Prostate gland (tissue), 2 donors: ENCODE data around the gene CITED2. TPM values are rescaled to one million over a fixed set of nuclear protein-coding genes. Genes with fewer than 3 reads are reported as not detected.
A peak's percentile ranks its signal among the peaks of the same experiment; 100 is the strongest.

Source experiments
- DNase-seq: peaks from one replicate; pipeline ENCODE4 v3.0.0-alpha.2; 2019; ENCODE audit warnings: low spot score
- H3K27ac ChIP-seq, 2 donors: fragments of 200-600 bp; sonication (generic); 2 replicates each; pipeline ENCODE4 v1.5.1; 2017 to 2019
- H3K27me3 ChIP-seq: fragments of 200-600 bp; sonication (generic); replicated peaks from 2 replicates; pipeline ENCODE4 v1.5.1; 2019; ENCODE audit not compliant: insufficient read depth
- H3K36me3 ChIP-seq, 2 donors: fragments of 200-600 bp; sonication (generic); 1 replicate in 1 of 2; 2 replicates in 1 of 2; pipeline versions ENCODE4 v1.5.1 to v1.8.1; 2017 to 2019
- H3K4me1 ChIP-seq: fragments of 200-600 bp; sonication (generic); replicated peaks from 2 replicates; pipeline ENCODE4 v1.5.1; 2019
- H3K4me3 ChIP-seq, 2 donors: fragments of 200-600 bp; sonication (generic); 2 replicates each; pipeline ENCODE4 v1.5.1; 2017 to 2019
- H3K9me3 ChIP-seq: fragments of 200-600 bp; sonication (generic); 2 replicates; pipeline ENCODE4 v1.5.1; 2017
- CTCF ChIP-seq, 4 experiments: fragments of 200-600 bp in 2 of 4; fragments of 450-650 bp in 2 of 4; sonication (generic) in 2 of 4; IDR thresholded peaks; 1 replicate in 3 of 4; 2 replicates in 1 of 4; pipeline ENCODE4 v1.5.1; 2016 to 2019; ENCODE audit warnings: antibody characterized with exemption in 4 of 4, mild to moderate bottlenecking in 2 of 4, moderate library complexity in 2 of 4
- POLR2A ChIP-seq: fragments of 450-650 bp; IDR thresholded peaks from one replicate; pipeline ENCODE4 v1.6.1; 2016; ENCODE audit warnings: antibody characterized with exemption, mild to moderate bottlenecking
- POLR2AphosphoS5 ChIP-seq: sonication (generic); formaldehyde crosslinking; IDR thresholded peaks from one replicate; pipeline ENCODE4 v1.6.1; 2017; ENCODE audit warnings: antibody characterized with exemption
- WGBS: methylation state at CpG from one replicate; pipeline ENCODE4 v1.1.5; 2018; 5-methylcytosine and 5-hydroxymethylcytosine counted together
- intact Hi-C: fragments of 100-400 bp; cut with DNase I; formaldehyde crosslinking; loops from one replicate; pipeline ENCODE4 v1.14.2; 2022
- total RNA-seq, 2 donors: library from RNA; depleted of rRNA; stranded (reverse); fragments of >200 nt; gene quantifications; one replicate each; pipeline ENCODE4 v1.1.0, GENCODE V29; 2016

CITED2 gene
- total RNA-seq, 2 donors from 2014 or later, result 117 to 149 TPM

DNA sequence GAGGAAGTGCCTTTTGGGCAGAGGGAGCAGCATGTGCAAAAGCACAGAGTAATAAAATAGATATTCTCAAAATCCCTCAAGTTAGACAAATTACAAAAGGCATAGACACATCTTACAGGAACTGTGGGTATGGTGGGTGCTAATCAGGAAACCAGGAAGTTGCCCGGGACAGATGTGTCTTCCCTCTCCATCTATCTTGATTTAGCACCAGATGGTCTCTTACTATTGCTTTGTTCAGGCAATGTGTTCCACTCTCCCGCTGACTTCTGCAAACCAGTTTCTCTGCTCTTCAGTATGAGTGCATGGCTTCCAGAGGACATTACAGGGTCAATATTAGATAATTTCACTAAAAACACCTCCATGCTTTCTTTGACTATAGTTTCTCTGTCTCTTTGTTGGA is 13.2 kb downstream of the CITED2 start:
- Histone ChIP-seq H3K4me1 (no peaks in the 10 kb centered on the region), H3K4me3 (no peak overlapping the region), H3K36me3 (no peaks in the 10 kb centered on the region), H3K27ac (no peak overlapping the region), H3K27me3 (no peaks in the 10 kb centered on the region), H3K9me3 (no peaks in the 10 kb centered on the region)
- no peak for DNase-seq
- 65% methylated on average over 2 of the region's 2 CpGs for WGBS
- TF ChIP-seq POLR2AphosphoS5, result no peak
- TF ChIP-seq POLR2A, result no peak
- no peak for TF ChIP-seq CTCF (IDR thresholded peaks at IDR 0.05)
- intact Hi-C loops, result loop anchor here (5.0 to 10.0 kb wide), 4 partner anchors 139 to 544 kb away; partner anchors contain the start of genes HECA and REPS1

DNA sequence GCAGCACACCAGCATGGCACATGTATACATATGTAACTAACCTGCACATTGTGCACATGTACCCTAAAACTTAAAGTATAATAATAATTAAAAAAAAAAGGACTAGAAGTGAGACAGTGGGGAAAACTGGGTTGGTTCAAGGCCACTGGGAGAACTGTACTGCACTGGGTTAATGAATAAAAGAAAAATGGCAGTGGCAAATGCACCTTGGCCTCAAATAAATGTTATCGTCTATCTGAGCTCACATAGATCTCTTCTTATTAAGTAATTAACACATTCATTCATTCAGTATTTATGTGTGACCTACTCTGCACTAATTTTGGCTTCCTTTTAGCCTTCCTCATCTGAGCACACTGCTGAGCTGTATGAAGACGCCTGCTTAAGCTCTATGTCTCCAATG is 17.5 kb downstream of the CITED2 start:
- Histone ChIP-seq H3K4me3 (no peak overlapping the region), H3K27ac (no peak overlapping the region), H3K27me3 (no peaks in the 10 kb centered on the region), H3K36me3 (no peaks in the 10 kb centered on the region), H3K9me3 (no peaks in the 10 kb centered on the region), H3K4me1 (no peaks in the 10 kb centered on the region)
- whole genome bisulfite sequencing, result 100% methylated on average over 2 of the region's 2 CpGs
- intact Hi-C loops, result no loop called here
- no peak for DNase-seq
- TF ChIP-seq CTCF (IDR thresholded peaks at IDR 0.05) (no peak), POLR2AphosphoS5 (no peak), POLR2A (no peak)

DNA sequence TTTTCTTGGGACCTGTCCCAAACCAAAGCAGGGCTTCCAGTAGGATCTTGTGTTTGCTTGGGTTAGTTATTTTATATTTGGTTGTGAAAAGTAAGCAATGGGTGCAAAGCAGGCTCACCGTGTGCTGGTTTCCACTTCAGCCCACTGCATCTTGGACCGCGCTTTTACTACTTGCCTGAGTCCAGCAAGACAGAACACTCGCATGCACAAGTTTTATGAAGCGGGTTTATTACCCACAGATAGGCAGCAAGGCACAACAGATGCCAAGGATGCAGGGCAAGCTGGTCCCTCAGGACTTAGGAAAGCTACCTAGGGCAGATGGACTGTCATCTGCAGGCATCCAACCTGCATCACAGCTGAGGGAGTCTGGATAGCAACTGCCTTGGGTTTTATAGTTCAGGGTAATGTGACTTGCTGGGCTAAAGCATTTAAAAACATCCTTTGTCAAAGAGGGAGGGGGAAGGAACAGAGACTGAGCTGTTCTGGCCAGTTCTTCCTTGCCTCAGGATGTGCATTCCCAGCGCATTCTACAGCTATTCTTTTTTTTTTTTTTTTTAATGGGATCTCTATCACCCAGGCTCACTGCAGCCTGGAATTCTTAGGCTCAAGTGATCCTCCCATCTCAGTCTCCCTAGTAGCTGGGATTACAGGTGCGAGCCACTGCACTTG is 18.5 kb downstream of the CITED2 start:
- peak; percentile 59 for DNase-seq
- Histone ChIP-seq H3K4me3 (no peak overlapping the region), H3K4me1 (no peaks in the 10 kb centered on the region), H3K27ac (no peak overlapping the region), H3K36me3 (no peaks in the 10 kb centered on the region), H3K9me3 (no peaks in the 10 kb centered on the region), H3K27me3 (no peaks in the 10 kb centered on the region)
- no peak for TF ChIP-seq POLR2A
- TF ChIP-seq POLR2AphosphoS5, result peak; percentile 60
- 62% methylated on average over 7 of the region's 7 CpGs for WGBS
- intact Hi-C loops, result no loop called here

GRCh38 chr6:139355172-139355571 is 19.3 kb downstream of the CITED2 start:
- no peak for TF ChIP-seq POLR2A
- Histone ChIP-seq H3K4me3 (no peak overlapping the region), H3K4me1 (peaks cover 6% of the 10 kb centered on the region), H3K9me3 (no peaks in the 10 kb centered on the region), H3K27me3 (no peaks in the 10 kb centered on the region), H3K36me3 (no peaks in the 10 kb centered on the region), H3K27ac (no peak overlapping the region)
- no peak for DNase-seq
- WGBS, result 98% methylated on average over 2 of the region's 2 CpGs
- intact Hi-C loops, result no loop called here

GRCh38 chr6:139354189-139354588 is 20.3 kb downstream of the CITED2 start:
- Histone ChIP-seq H3K27me3 (no peaks in the 10 kb centered on the region), H3K9me3 (no peaks in the 10 kb centered on the region), H3K27ac (no peak overlapping the region), H3K4me3 (no peak overlapping the region), H3K36me3 (no peaks in the 10 kb centered on the region), H3K4me1 (peaks cover 11% of the 10 kb centered on the region)
- no peak for DNase-seq
- TF ChIP-seq POLR2A, result no peak
- no peak for TF ChIP-seq POLR2AphosphoS5
- TF ChIP-seq CTCF (IDR thresholded peaks at IDR 0.05), result no peak
- intact Hi-C loops, result no loop called here
- WGBS, result 72% methylated on average over 4 of the region's 4 CpGs

- TF ChIP-seq POLR2A (no peak), CTCF (IDR thresholded peaks at IDR 0.05) (no peak), POLR2AphosphoS5 (peak; percentile 88)
- 21% methylated on average over 5 of the region's 5 CpGs for WGBS
- no peaks in the 10 kb centered on the region for H3K36me3 ChIP-seq
- DNase-seq, result peak; percentile 81
- H3K9me3 ChIP-seq, result no peaks in the 10 kb centered on the region
- no peaks in the 10 kb centered on the region for H3K27me3 ChIP-seq
- no peak overlapping the region for H3K4me3 ChIP-seq
- intact Hi-C loops, result no loop called here
- peaks cover 11% of the 10 kb centered on the region for H3K4me1 ChIP-seq
- H3K27ac ChIP-seq, result peak overlapping the region; percentile 72
Measured at GRCh38 chr6:139349464-139350020, 24.9 kb downstream of the CITED2 start.
